Measurements from ENCODE around the gene GLT6D1. TPM values are rescaled to one million over a fixed set of nuclear protein-coding genes. Genes with fewer than 3 reads are reported as not detected.
A peak's percentile ranks its signal among the peaks of the same experiment; 100 is the strongest.

The GLT6D1 gene
- total and polyA plus RNA-seq, 10 donors: not detected

DNA sequence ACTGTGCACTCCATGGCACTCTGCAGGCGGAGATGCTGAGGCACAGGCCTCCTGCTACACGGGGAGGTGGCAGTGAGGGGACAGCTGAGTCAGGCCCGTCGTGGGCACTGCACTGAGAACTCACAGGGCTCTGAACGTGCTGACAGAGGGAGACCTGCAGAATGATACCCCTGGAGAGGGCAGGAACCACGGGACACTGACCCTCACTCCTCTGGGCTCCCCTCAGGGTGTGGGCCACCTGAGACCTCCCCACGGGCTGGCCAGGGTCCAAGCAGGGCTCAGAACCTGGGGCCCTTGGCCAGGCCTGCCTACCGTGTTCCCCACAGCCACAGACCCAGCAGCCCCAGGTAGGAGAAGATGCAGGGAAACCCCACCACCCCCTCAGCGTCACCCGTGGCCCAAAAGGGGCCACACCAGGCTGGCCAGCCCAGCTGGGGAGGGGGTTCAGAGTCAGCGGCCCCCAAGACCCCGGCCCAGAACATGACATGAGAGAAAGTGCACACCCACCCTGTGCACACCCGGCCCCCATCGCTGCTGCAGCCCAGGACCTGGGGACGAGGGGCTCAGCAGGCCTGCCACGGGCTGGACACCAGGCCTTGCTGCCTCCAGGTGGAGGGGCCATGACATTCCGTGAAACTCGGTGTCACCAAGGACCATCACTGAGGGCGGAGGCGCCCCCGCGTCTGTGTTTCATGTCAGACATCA is 30.9 kb downstream of the GLT6D1 start:
- Histone ChIP-seq H3K36me3 (no peaks in the 10 kb centered on the region), H3K27ac (no peak overlapping the region), H3K9me3 (no peaks in the 10 kb centered on the region), H3K27me3 (replicated peaks in 1 of 7) (peaks cover 0 to 42% (median 0%) of the 10 kb centered on the region in 7 donors), H3K4me3 (no peak overlapping the region), H3K4me1 (peaks cover 0 to 6% (median 0%) of the 10 kb centered on the region in 6 donors)
- intact Hi-C loops (cut with DNase I; ENCODE audit: low total_unique reads): loop anchor here (10.0 kb wide), 1 partner anchor 516 kb away; no protein-coding TSS in a partner anchor
- DNase-seq: no peak
- WGBS, 5 donors: 80 to 90% (median 82%) methylated on average over 7 to 22 of the region's 22 CpGs
- TF ChIP-seq, protein P1, sequence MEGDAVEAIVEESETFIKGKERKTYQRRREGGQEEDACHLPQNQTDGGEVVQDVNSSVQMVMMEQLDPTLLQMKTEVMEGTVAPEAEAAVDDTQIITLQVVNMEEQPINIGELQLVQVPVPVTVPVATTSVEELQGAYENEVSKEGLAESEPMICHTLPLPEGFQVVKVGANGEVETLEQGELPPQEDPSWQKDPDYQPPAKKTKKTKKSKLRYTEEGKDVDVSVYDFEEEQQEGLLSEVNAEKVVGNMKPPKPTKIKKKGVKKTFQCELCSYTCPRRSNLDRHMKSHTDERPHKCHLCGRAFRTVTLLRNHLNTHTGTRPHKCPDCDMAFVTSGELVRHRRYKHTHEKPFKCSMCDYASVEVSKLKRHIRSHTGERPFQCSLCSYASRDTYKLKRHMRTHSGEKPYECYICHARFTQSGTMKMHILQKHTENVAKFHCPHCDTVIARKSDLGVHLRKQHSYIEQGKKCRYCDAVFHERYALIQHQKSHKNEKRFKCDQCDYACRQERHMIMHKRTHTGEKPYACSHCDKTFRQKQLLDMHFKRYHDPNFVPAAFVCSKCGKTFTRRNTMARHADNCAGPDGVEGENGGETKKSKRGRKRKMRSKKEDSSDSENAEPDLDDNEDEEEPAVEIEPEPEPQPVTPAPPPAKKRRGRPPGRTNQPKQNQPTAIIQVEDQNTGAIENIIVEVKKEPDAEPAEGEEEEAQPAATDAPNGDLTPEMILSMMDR (IDR thresholded peaks at IDR 0.05 in 8 of 11, conservative IDR thresholded peaks at IDR 0.05 in 3 of 11): no peak
- TF ChIP-seq POLR2A (IDR thresholded peaks at IDR 0.05) (no peak), POLR2AphosphoS5 (IDR thresholded peaks at IDR 0.05) (no peak)

DNA sequence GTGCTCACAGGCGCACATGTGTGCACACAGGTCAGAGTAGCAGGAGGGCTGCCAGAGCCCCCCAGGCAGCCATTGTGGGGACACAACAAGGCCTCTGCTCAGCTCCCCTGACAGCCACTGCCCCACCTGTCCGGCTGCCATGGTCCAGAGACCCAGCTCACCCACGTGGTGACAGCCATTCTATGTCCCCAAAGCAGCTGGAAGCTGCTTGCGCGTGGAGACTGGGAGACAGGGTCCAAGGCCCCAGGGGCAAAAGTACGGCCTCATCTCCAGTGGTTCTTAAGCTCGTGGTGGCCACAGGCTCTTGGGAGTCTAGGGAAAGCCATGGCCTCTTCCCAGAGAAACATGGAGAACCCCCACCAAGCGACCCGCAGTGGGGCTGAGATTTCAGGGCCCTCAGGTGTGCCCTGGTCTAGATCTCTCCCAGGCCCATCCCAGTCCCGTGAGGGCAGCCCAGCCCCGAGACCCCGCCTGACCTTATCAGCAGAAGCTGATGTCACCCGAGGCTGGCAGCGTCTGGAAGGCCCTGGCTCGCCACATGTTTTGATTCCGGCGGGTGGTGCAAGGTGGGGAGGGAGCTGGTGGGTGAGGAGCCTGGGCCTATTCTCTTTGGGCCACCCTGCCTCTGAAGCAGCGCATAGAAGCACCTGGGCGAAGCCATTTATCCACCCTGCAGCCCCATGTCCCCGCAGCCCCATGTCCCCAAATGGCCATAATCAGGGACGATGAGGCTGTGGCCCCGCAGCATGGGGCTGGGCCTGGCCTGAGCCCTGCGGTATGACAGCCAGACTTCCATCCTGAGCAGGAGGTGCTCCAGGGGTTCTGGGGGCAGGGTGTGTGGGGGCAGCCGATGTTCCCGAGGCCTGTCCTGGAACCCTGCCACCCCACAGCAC is 31.7 kb downstream of the GLT6D1 start:
- Histone ChIP-seq H3K27ac (no peak overlapping the region), H3K27me3 (replicated peaks in 1 of 7) (peaks cover 0 to 43% (median 0%) of the 10 kb centered on the region in 7 donors), H3K36me3 (no peaks in the 10 kb centered on the region), H3K9me3 (no peaks in the 10 kb centered on the region), H3K4me3 (no peak overlapping the region), H3K4me1 (peaks cover 0 to 8% (median 2%) of the 10 kb centered on the region in 6 donors)
- TF ChIP-seq, protein P1 (IDR thresholded peaks at IDR 0.05 in 8 of 11, conservative IDR thresholded peaks at IDR 0.05 in 3 of 11): no peak
- TF ChIP-seq POLR2A (IDR thresholded peaks at IDR 0.05) (no peak), POLR2AphosphoS5 (IDR thresholded peaks at IDR 0.05) (no peak)
- peak; percentile 65 for DNase-seq
- WGBS, 5 donors: 74 to 88% (median 82%) methylated on average over 12 to 25 of the region's 25 CpGs
- intact Hi-C loops (cut with DNase I; ENCODE audit: low total_unique reads): loop anchor here (10.0 kb wide), 1 partner anchor 517 kb away; no protein-coding TSS in a partner anchor

GRCh38 chr9:135606885-135607259 is 32.5 kb downstream of the GLT6D1 start:
- no peaks in the 10 kb centered on the region for H3K9me3 ChIP-seq
- no peak overlapping the region for H3K4me3 ChIP-seq
- intact Hi-C loops (cut with DNase I; ENCODE audit: low total_unique reads): loop anchor here (10.0 kb wide), 1 partner anchor 518 kb away; no protein-coding TSS in a partner anchor
- TF ChIP-seq, protein P1 (IDR thresholded peaks at IDR 0.05 in 8 of 11, conservative IDR thresholded peaks at IDR 0.05 in 3 of 11): no peak
- TF ChIP-seq POLR2AphosphoS5 (IDR thresholded peaks at IDR 0.05) (no peak), POLR2A (IDR thresholded peaks at IDR 0.05) (no peak)
- H3K27ac ChIP-seq: no peak overlapping the region
- peak; percentile 52 for DNase-seq
- H3K4me1 ChIP-seq: peaks cover 0 to 8% (median 2%) of the 10 kb centered on the region in 6 donors
- 86 to 91% (median 89%) methylated on average over 11 of the region's 11 CpGs for WGBS, 5 donors
- H3K27me3 ChIP-seq (replicated peaks in 1 of 7): peaks cover 0 to 44% (median 0%) of the 10 kb centered on the region in 7 donors
- H3K36me3 ChIP-seq: no peaks in the 10 kb centered on the region

Data from spleen (tissue), 11 donors.